ENCODE results near the gene STK26.
A peak's percentile ranks its signal among the peaks of the same experiment; 100 is the strongest.

Gene STK26

DNA sequence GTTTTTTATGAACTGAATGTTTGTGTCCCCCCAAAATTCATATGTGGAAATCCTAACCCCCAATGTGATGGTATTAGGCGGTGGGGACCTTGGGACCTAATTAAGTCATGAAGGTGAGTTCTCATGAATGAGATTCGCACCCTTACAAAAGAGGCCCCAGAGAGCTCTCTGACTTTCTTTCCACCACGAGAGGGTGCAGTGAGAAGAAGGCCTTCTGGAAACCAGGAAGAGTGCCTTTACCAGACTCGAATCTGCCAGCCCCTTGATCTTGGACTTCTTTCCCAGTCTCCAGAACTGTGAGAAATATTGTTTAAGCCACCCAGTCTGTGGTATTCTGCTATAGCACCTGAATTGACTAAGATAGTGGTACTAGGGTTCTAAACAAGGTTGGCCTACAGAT is 40.8 kb downstream of the STK26 start:
- peaks cover 2 to 10% (median 6%) of the 10 kb centered on the region in 4 experiments for H3K36me3 ChIP-seq (ENCODE audit: control insufficient read depth in 4 of 4, insufficient read depth in 4 of 4, low read length in 3 of 4)
- 62% methylated on average over 2 of the region's 4 CpGs for WGBS (ENCODE audit: insufficient coverage)
- ChIA-PET POLR2A (no interaction called here), CTCF (interaction anchor here (2.0 kb wide), 1 partner anchor 7 kb away, joined by 9 read pairs; no protein-coding TSS in a partner anchor)
- no peaks in the 10 kb centered on the region for H3K4me1 ChIP-seq (ENCODE audit: control extremely low read depth in 1 of 4, control insufficient read depth in 4 of 4, insufficient read depth in 4 of 4, low read length in 3 of 4)
- no peaks in the 10 kb centered on the region for H3K9me3 ChIP-seq (ENCODE audit: control extremely low read depth in 1 of 5, control insufficient read depth in 4 of 5, insufficient read depth in 2 of 5, low read depth in 1 of 5, low read length in 4 of 5)
- no peak for DNase-seq
- H3K4me3 ChIP-seq (ENCODE audit: control insufficient read depth in 1 of 7, extremely low read depth in 1 of 7, insufficient read depth in 4 of 7, low read depth in 2 of 7, low read length in 6 of 7), result no peak overlapping the region
- peaks cover 0 to 6% (median 0%) of the 10 kb centered on the region in 5 experiments for H3K27me3 ChIP-seq (replicated peaks in 2 of 5; ENCODE audit: control insufficient read depth in 4 of 5, insufficient read depth in 5 of 5, low read length in 4 of 5)
- no peak overlapping the region for H3K27ac ChIP-seq (ENCODE audit: insufficient read depth in 1 of 2, low read depth in 1 of 2, low read length in 2 of 2, poor library complexity in 1 of 2, severe bottlenecking in 2 of 2)

DNA sequence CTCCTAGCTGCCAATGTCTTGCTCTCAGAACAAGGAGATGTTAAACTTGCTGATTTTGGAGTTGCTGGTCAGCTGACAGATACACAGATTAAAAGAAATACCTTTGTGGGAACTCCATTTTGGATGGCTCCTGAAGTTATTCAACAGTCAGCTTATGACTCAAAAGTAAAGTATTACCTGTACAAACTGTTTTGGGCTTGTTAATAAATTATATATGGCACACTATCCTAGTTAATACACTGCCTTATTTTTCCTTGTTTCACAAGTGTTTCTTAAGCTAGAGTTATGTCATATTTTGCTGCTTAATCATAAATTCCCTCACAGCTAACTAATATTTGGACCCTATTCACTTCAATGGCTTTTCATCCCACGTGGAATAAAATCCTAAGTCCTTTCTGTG is 45.3 kb downstream of the STK26 start:
- H3K27ac ChIP-seq (ENCODE audit: insufficient read depth in 1 of 2, low read depth in 1 of 2, low read length in 2 of 2, poor library complexity in 1 of 2, severe bottlenecking in 2 of 2), result no peak overlapping the region
- no peaks in the 10 kb centered on the region for H3K9me3 ChIP-seq (ENCODE audit: control extremely low read depth in 1 of 5, control insufficient read depth in 4 of 5, insufficient read depth in 2 of 5, low read depth in 1 of 5, low read length in 4 of 5)
- POLR2A ChIA-PET, result no interaction called here
- DNase-seq, result no peak
- CTCF ChIA-PET, result interaction anchor here (1.7 kb wide), 1 partner anchor 47 kb away, joined by 6 read pairs; no protein-coding TSS in a partner anchor
- no peak overlapping the region for H3K4me3 ChIP-seq (ENCODE audit: control insufficient read depth in 1 of 7, extremely low read depth in 1 of 7, insufficient read depth in 4 of 7, low read depth in 2 of 7, low read length in 6 of 7)
- peaks cover 2 to 27% (median 14%) of the 10 kb centered on the region in 4 experiments for H3K36me3 ChIP-seq (ENCODE audit: control insufficient read depth in 4 of 4, insufficient read depth in 4 of 4, low read length in 3 of 4)
- peaks cover 0 to 6% (median 0%) of the 10 kb centered on the region in 5 experiments for H3K27me3 ChIP-seq (replicated peaks in 2 of 5; ENCODE audit: control insufficient read depth in 4 of 5, insufficient read depth in 5 of 5, low read length in 4 of 5)
- no peaks in the 10 kb centered on the region for H3K4me1 ChIP-seq (ENCODE audit: control extremely low read depth in 1 of 4, control insufficient read depth in 4 of 4, insufficient read depth in 4 of 4, low read length in 3 of 4)
- 92% methylated on average over 1 of the region's 1 CpG for WGBS (ENCODE audit: insufficient coverage)

DNA sequence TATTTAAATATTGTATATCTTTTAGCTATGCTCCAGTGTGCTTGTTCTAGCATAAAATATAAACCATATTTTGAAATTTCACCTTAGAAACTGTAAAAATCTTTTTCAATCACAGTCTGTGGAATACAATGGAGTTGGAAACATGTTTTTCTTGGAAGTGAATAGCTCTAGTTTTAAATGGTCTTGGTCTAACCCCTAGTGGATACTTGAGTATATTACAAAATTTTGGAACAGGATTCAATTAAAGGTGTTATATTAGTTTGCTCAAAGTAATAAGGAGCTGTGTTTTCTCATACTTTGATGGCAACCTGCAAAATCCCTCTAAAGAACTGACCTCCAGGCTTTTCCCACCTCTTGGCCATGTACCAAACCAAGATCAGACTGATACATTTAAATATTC is 48.2 kb downstream of the STK26 start:
- peak in 2 of 3 donors; percentile 45 to 47 for DNase-seq
- Histone ChIP-seq H3K27me3 (replicated peaks in 2 of 5; ENCODE audit: control insufficient read depth in 4 of 5, insufficient read depth in 5 of 5, low read length in 4 of 5) (peaks cover 0 to 5% (median 0%) of the 10 kb centered on the region in 5 experiments), H3K4me1 (ENCODE audit: control extremely low read depth in 1 of 4, control insufficient read depth in 4 of 4, insufficient read depth in 4 of 4, low read length in 3 of 4) (no peaks in the 10 kb centered on the region), H3K4me3 (ENCODE audit: control insufficient read depth in 1 of 7, extremely low read depth in 1 of 7, insufficient read depth in 4 of 7, low read depth in 2 of 7, low read length in 6 of 7) (no peak overlapping the region), H3K27ac (ENCODE audit: insufficient read depth in 1 of 2, low read depth in 1 of 2, low read length in 2 of 2, poor library complexity in 1 of 2, severe bottlenecking in 2 of 2) (no peak overlapping the region), H3K9me3 (ENCODE audit: control extremely low read depth in 1 of 5, control insufficient read depth in 4 of 5, insufficient read depth in 2 of 5, low read depth in 1 of 5, low read length in 4 of 5) (no peaks in the 10 kb centered on the region), H3K36me3 (ENCODE audit: control insufficient read depth in 4 of 4, insufficient read depth in 4 of 4, low read length in 3 of 4) (peaks cover 2 to 33% (median 15%) of the 10 kb centered on the region in 4 experiments)
- ChIA-PET POLR2A (interaction anchor here (1.1 kb wide), 1 partner anchor 217 kb away, joined by 3 read pairs; no protein-coding TSS in a partner anchor), CTCF (interaction anchor here (0.8 to 3.4 kb wide), 15 partner anchors 8 to 229 kb away, joined by 3 to 15 read pairs (median 4); partner anchors contain the start of gene RAP2C)

DNA sequence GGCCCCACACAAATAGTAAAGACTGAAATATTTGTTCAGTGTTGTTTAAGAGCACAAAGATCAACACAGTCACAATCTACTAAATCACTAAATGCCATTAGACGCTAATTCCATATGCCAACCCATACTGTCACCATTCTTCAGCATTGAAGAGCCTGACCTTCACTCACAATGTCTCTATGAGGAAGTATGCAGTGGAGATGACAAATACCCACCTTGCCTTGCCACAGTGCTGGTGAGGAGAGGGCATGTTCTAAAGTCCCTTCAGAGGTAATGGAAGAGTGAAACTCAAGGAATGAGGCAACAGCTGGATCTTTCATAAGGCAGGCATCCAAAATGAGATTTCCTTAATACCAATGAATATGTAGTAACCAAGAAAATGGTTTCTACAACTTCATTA is 54.3 kb downstream of the STK26 start:
- Histone ChIP-seq H3K9me3 (ENCODE audit: control extremely low read depth in 1 of 5, control insufficient read depth in 4 of 5, insufficient read depth in 2 of 5, low read depth in 1 of 5, low read length in 4 of 5) (no peaks in the 10 kb centered on the region), H3K27me3 (replicated peaks in 2 of 5; ENCODE audit: control insufficient read depth in 4 of 5, insufficient read depth in 5 of 5, low read length in 4 of 5) (peaks cover 0 to 17% (median 0%) of the 10 kb centered on the region in 5 experiments), H3K4me3 (ENCODE audit: control insufficient read depth in 1 of 7, extremely low read depth in 1 of 7, insufficient read depth in 4 of 7, low read depth in 2 of 7, low read length in 6 of 7) (no peak overlapping the region), H3K36me3 (ENCODE audit: control insufficient read depth in 4 of 4, insufficient read depth in 4 of 4, low read length in 3 of 4) (peaks cover 0 to 16% (median 8%) of the 10 kb centered on the region in 4 experiments), H3K4me1 (ENCODE audit: control extremely low read depth in 1 of 4, control insufficient read depth in 4 of 4, insufficient read depth in 4 of 4, low read length in 3 of 4) (no peaks in the 10 kb centered on the region), H3K27ac (ENCODE audit: insufficient read depth in 1 of 2, low read depth in 1 of 2, low read length in 2 of 2, poor library complexity in 1 of 2, severe bottlenecking in 2 of 2) (no peak overlapping the region)
- WGBS (ENCODE audit: insufficient coverage), result no CpG with 5 or more reads among the region's 1 CpG
- POLR2A ChIA-PET, result no interaction called here
- CTCF ChIA-PET, result interaction anchor here (1.0 to 1.2 kb wide), 3 partner anchors 10 to 152 kb away, joined by 3 read pairs; no protein-coding TSS in a partner anchor
- DNase-seq, result no peak

DNA sequence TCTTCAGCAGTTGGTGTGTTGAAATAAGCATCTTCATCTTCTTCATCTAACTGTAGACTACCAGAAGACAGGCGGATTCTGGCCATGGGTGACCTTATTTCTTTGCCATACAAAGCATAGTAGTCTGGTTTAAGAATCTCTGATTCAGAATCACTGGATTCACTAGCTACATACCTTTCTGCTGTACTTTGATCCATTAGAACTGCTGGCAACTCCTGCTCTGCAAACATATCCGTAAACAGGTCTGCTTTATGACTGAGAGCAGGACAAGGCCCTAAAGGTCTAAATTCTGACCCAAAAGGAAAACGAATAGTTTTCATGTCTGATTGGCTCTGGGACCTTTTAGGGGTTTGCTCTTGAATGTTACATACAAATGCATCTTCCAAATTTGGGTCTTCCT is 54.8 kb downstream of the STK26 start:
- H3K4me1 ChIP-seq (ENCODE audit: control extremely low read depth in 1 of 4, control insufficient read depth in 4 of 4, insufficient read depth in 4 of 4, low read length in 3 of 4), result no peaks in the 10 kb centered on the region
- no peak for DNase-seq
- POLR2A ChIA-PET, result no interaction called here
- CTCF ChIA-PET, result interaction anchor here (1.0 to 1.2 kb wide), 3 partner anchors 11 to 152 kb away, joined by 3 read pairs; no protein-coding TSS in a partner anchor
- H3K4me3 ChIP-seq (ENCODE audit: control insufficient read depth in 1 of 7, extremely low read depth in 1 of 7, insufficient read depth in 4 of 7, low read depth in 2 of 7, low read length in 6 of 7), result no peak overlapping the region
- H3K27me3 ChIP-seq (replicated peaks in 2 of 5; ENCODE audit: control insufficient read depth in 4 of 5, insufficient read depth in 5 of 5, low read length in 4 of 5), result peaks cover 0 to 21% (median 0%) of the 10 kb centered on the region in 5 experiments
- H3K27ac ChIP-seq (ENCODE audit: insufficient read depth in 1 of 2, low read depth in 1 of 2, low read length in 2 of 2, poor library complexity in 1 of 2, severe bottlenecking in 2 of 2), result no peak overlapping the region
- peaks cover 0 to 11% (median 5%) of the 10 kb centered on the region in 4 experiments for H3K36me3 ChIP-seq (ENCODE audit: control insufficient read depth in 4 of 4, insufficient read depth in 4 of 4, low read length in 3 of 4)
- WGBS (ENCODE audit: insufficient coverage), result 86% methylated on average over 3 of the region's 3 CpGs
- no peaks in the 10 kb centered on the region for H3K9me3 ChIP-seq (ENCODE audit: control extremely low read depth in 1 of 5, control insufficient read depth in 4 of 5, insufficient read depth in 2 of 5, low read depth in 1 of 5, low read length in 4 of 5)

DNA sequence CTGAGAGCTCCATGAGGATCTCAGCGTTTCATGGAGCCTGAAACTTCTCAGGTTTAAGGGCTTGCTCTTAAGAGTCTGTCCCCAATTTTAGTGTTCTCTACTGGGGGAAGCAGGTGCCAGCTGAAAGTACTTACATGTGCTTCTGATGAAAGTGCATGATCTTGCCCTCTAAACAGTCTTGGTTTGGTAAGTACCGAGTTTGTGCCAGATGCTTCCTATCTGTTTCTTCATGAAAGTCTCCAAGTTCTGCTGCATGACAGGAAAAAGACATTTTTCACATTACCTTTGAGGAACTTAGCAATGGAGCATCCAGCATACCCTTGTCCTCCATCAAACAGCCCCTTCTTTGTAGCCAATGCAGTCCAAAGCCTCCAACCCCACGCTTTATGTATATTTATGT is 62.7 kb downstream of the STK26 start:
- ChIA-PET CTCF (interaction anchor here (2.0 kb wide), 1 partner anchor 13 kb away, joined by 7 read pairs; no protein-coding TSS in a partner anchor), POLR2A (no interaction called here)
- 33% methylated on average over 2 of the region's 3 CpGs for WGBS (ENCODE audit: insufficient coverage)
- Histone ChIP-seq H3K4me1 (ENCODE audit: control extremely low read depth in 1 of 4, control insufficient read depth in 4 of 4, insufficient read depth in 4 of 4, low read length in 3 of 4) (peaks cover 0 to 8% (median 4%) of the 10 kb centered on the region in 4 experiments), H3K4me3 (ENCODE audit: control insufficient read depth in 1 of 7, extremely low read depth in 1 of 7, insufficient read depth in 4 of 7, low read depth in 2 of 7, low read length in 6 of 7) (no peak overlapping the region), H3K36me3 (ENCODE audit: control insufficient read depth in 4 of 4, insufficient read depth in 4 of 4, low read length in 3 of 4) (no peaks in the 10 kb centered on the region), H3K27me3 (replicated peaks in 2 of 5; ENCODE audit: control insufficient read depth in 4 of 5, insufficient read depth in 5 of 5, low read length in 4 of 5) (peaks cover 0 to 9% (median 0%) of the 10 kb centered on the region in 5 experiments), H3K27ac (ENCODE audit: insufficient read depth in 1 of 2, low read depth in 1 of 2, low read length in 2 of 2, poor library complexity in 1 of 2, severe bottlenecking in 2 of 2) (no peak overlapping the region), H3K9me3 (ENCODE audit: control extremely low read depth in 1 of 5, control insufficient read depth in 4 of 5, insufficient read depth in 2 of 5, low read depth in 1 of 5, low read length in 4 of 5) (no peaks in the 10 kb centered on the region)
- peak in 2 of 3 donors; percentile 65 to 81 for DNase-seq

DNA sequence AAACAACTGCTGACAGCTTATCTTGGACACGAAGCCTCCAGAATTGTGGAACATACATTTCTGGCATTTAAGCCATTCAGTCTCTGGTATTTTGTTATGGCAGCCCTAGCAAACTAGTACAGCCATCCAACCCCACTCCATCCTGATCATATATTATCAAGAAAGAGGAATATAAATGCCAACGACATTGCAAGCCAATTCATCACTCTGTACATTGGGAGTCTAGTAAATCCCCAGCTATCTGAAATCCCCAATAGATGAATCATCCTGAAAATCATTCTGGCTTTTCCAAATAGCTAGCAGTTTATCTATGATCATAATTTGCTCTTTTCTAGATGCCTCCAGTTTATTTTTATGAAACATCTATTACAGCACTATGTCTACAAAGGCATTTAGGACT is 63.6 kb downstream of the STK26 start:
- Histone ChIP-seq H3K4me3 (ENCODE audit: control insufficient read depth in 1 of 7, extremely low read depth in 1 of 7, insufficient read depth in 4 of 7, low read depth in 2 of 7, low read length in 6 of 7) (no peak overlapping the region), H3K27ac (ENCODE audit: insufficient read depth in 1 of 2, low read depth in 1 of 2, low read length in 2 of 2, poor library complexity in 1 of 2, severe bottlenecking in 2 of 2) (no peak overlapping the region)
- CTCF ChIA-PET, result no interaction called here

More for the DNA sequence above, 63.6 kb downstream of the STK26 start:
- 75% methylated on average over 1 of the region's 2 CpGs for WGBS (ENCODE audit: insufficient coverage)
- peaks cover 0 to 9% (median 0%) of the 10 kb centered on the region in 5 experiments for H3K27me3 ChIP-seq (replicated peaks in 2 of 5; ENCODE audit: control insufficient read depth in 4 of 5, insufficient read depth in 5 of 5, low read length in 4 of 5)
- no peaks in the 10 kb centered on the region for H3K9me3 ChIP-seq (ENCODE audit: control extremely low read depth in 1 of 5, control insufficient read depth in 4 of 5, insufficient read depth in 2 of 5, low read depth in 1 of 5, low read length in 4 of 5)
- H3K36me3 ChIP-seq (ENCODE audit: control insufficient read depth in 4 of 4, insufficient read depth in 4 of 4, low read length in 3 of 4), result no peaks in the 10 kb centered on the region
- POLR2A ChIA-PET, result no interaction called here
- peaks cover 0 to 11% (median 9%) of the 10 kb centered on the region in 4 experiments for H3K4me1 ChIP-seq (ENCODE audit: control extremely low read depth in 1 of 4, control insufficient read depth in 4 of 4, insufficient read depth in 4 of 4, low read length in 3 of 4)
- no peak for DNase-seq

Measured in common myeloid progenitor, CD34-positive (primary cell).